DOHH2 (cell line): Measurements from ENCODE around the gene RORC.

Experiments
- H3F3A ChIP-seq: fragments of 200-600 bp; sonication (generic), shearing (Covaris generic); 2 replicates; pipeline ENCODE4 v1.6.0; 2016; ENCODE audit warnings: antibody characterized with exemption, mild to moderate bottlenecking; ENCODE audit not compliant: control insufficient read depth, insufficient read depth
- H3K27ac ChIP-seq: fragments of 200-600 bp; sonication (generic); 2 replicates; pipeline ENCODE4 v1.5.1; 2014; ENCODE audit warnings: low read depth, mild to moderate bottlenecking, low read length, moderate library complexity
- H3K27me3 ChIP-seq: fragments of 200-600 bp; sonication (generic); 2 replicates; pipeline ENCODE4 v1.6.1; 2014; ENCODE audit warnings: mild to moderate bottlenecking, low read length, mixed read lengths; ENCODE audit not compliant: control insufficient read depth
- H3K36me3 ChIP-seq: fragments of 200-600 bp; sonication (generic); 2 replicates; pipeline ENCODE4 v1.6.1; 2014; ENCODE audit warnings: mild to moderate bottlenecking, low read length, moderate library complexity, mixed read lengths; ENCODE audit not compliant: control insufficient read depth
- H3K4me1 ChIP-seq: fragments of 200-600 bp; sonication (generic); 2 replicates; pipeline ENCODE4 v1.6.1; 2014; ENCODE audit warnings: mild to moderate bottlenecking, low read length, mixed read lengths; ENCODE audit not compliant: control insufficient read depth
- H3K4me2 ChIP-seq: fragments of 200-600 bp; sonication (generic); 2 replicates; pipeline ENCODE4 v1.6.0; 2014; ENCODE audit warnings: mild to moderate bottlenecking, low read length, moderate library complexity
- H3K4me3 ChIP-seq: fragments of 200-600 bp; sonication (generic); 2 replicates; pipeline ENCODE4 v1.5.1; 2014; ENCODE audit warnings: mild to moderate bottlenecking, low read length, mixed read lengths
- H3K79me2 ChIP-seq: fragments of 200-600 bp; sonication (generic); 2 replicates; pipeline ENCODE4 v1.6.1; 2014; ENCODE audit warnings: mild to moderate bottlenecking, low read length, mixed read lengths; ENCODE audit not compliant: control insufficient read depth
- H3K9me2 ChIP-seq: fragments of 200-600 bp; sonication (generic); replicated peaks from 2 replicates; pipeline ENCODE4 v1.6.1; 2014; ENCODE audit warnings: mild to moderate bottlenecking, low read length, mixed read lengths; ENCODE audit not compliant: control insufficient read depth
- H3K9me3 ChIP-seq: fragments of 200-600 bp; sonication (generic); 2 replicates; pipeline ENCODE4 v1.6.1; 2014; ENCODE audit warnings: antibody characterized with exemption, low read length, mixed read lengths; ENCODE audit not compliant: control insufficient read depth, insufficient read depth
- H4K20me1 ChIP-seq: fragments of 200-600 bp; sonication (generic); 2 replicates; pipeline ENCODE4 v1.6.0; 2014; ENCODE audit warnings: low read depth, mild to moderate bottlenecking, antibody characterized with exemption, low read length, moderate library complexity; ENCODE audit not compliant: control insufficient read depth, insufficient read depth
- EZH2phosphoT487 ChIP-seq: fragments of 200-600 bp; sonication (generic); IDR thresholded peaks from 2 replicates; pipeline ENCODE4 v1.6.1; 2017; ENCODE audit warnings: borderline replicate concordance, mild to moderate bottlenecking, antibody characterized with exemption, low read length, moderate library complexity, mixed read lengths
- TF ChIP-seq, protein P1 (sequence below): fragments of 200-600 bp; sonication (generic); IDR thresholded peaks from one replicate; pipeline ENCODE4 v1.5.1; 2014; ENCODE audit warnings: antibody characterized with exemption, mild to moderate bottlenecking, low read depth, low read length; ENCODE audit not compliant: poor library complexity, severe bottlenecking

RORC gene

DNA sequence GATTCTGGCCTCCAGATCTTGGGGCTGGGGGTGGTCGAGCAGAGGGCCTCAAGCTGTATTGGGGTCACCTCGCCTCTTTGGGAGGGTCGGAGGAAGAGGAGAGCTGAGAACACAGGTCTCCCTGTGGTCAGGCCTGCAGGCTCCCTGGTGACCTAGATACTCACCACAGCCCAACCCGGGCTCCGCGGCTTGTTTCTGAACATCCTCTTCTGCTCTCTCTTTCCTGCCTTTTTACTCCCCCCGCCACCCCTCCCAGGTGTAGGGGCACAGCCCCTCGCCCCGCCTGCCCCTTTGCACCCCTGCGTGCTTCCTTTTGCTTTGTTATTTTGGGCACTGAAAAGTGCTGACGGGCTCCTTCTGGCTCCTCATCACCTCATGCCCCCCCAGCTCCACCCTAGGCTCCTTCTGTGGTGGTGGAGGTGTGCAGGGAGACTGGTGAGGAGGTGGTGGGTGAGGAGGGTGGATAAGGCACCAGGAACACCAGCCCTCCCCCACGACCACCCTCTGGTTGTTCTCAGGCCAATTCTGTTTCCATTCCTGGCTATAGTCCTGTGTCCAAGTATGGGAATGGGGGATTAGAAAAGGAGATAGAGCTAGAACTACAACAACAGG, 15.8 kb downstream of the RORC start:
- Histone ChIP-seq H3K4me1 (peaks cover 3% of the 10 kb centered on the region; the same call in 1 of the 2 replicates), H3K79me2 (no peaks in the 10 kb centered on the region), H3K27ac (no peak overlapping the region), H3F3A (no peaks in the 10 kb centered on the region), H4K20me1 (no peaks in the 10 kb centered on the region), H3K9me3 (no peaks in the 10 kb centered on the region), H3K27me3 (peaks cover 16% of the 10 kb centered on the region), H3K4me3 (no peak overlapping the region), H3K36me3 (no peaks in the 10 kb centered on the region), H3K9me2 (no peaks in the 10 kb centered on the region), H3K4me2 (no peak overlapping the region)
- TF ChIP-seq EZH2phosphoT487: no peak
- TF ChIP-seq, protein P1, sequence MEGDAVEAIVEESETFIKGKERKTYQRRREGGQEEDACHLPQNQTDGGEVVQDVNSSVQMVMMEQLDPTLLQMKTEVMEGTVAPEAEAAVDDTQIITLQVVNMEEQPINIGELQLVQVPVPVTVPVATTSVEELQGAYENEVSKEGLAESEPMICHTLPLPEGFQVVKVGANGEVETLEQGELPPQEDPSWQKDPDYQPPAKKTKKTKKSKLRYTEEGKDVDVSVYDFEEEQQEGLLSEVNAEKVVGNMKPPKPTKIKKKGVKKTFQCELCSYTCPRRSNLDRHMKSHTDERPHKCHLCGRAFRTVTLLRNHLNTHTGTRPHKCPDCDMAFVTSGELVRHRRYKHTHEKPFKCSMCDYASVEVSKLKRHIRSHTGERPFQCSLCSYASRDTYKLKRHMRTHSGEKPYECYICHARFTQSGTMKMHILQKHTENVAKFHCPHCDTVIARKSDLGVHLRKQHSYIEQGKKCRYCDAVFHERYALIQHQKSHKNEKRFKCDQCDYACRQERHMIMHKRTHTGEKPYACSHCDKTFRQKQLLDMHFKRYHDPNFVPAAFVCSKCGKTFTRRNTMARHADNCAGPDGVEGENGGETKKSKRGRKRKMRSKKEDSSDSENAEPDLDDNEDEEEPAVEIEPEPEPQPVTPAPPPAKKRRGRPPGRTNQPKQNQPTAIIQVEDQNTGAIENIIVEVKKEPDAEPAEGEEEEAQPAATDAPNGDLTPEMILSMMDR: no peak

DNA sequence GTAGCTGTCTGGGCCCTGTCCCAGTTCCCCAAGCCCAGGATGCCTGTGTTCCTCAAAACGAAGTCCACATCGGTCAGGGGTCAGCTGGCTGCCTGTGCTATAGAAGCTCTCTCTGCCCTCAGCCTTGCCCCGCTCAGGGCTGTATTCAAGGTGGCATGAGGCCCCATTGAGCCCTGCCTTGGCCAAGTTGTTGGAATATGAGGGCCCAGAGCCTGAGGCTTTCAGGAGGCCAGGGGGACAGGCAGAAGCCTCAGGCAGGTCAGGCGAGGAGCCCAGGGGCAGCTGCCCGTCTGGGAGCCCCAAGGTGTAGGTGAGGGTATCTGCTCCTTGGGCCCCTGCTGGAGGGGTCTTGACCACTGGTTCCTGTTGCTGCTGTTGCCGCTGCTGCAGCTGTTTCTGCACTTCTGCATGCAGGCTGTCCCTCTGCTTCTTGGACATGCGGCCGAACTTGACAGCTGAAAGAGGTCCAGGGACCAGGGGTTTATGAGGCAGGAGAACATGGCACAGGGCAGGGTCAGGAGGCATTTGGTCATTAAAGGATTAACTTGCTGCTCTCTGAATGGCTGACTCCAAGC, 16.5 kb downstream of the RORC start:
- Histone ChIP-seq H3K27ac (no peak overlapping the region), H3F3A (no peaks in the 10 kb centered on the region)

DNA sequence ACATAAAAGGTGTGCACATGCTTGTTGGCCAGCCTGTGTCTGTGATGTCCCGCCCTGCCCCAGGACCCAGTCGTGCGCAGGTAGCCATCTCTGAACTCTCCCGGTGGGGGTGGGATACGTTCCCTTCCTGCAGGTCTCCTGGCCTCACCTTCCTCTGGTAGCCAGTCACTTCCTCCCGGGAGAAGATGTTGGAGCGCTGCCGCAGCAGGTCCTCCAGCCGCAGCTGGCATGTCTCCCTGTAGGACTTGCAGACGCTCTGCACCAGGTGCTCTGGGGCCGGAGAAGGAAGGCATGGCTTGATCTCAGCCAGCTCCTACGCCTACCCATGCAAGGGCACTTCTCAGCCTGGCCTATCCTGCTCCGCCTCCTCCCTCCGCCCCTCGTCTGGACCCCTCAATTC, 17.2 kb downstream of the RORC start:
- H4K20me1 ChIP-seq: no peaks in the 10 kb centered on the region
- H3K4me1 ChIP-seq: peaks cover 3% of the 10 kb centered on the region; the same call in 1 of the 2 replicates
- no peak for TF ChIP-seq EZH2phosphoT487
- TF ChIP-seq, protein P1: no peak
- no peaks in the 10 kb centered on the region for H3F3A ChIP-seq
- H3K36me3 ChIP-seq: no peaks in the 10 kb centered on the region
- no peaks in the 10 kb centered on the region for H3K79me2 ChIP-seq
- H3K9me2 ChIP-seq: no peaks in the 10 kb centered on the region
- H3K27me3 ChIP-seq: peaks cover 16% of the 10 kb centered on the region
- H3K4me3 ChIP-seq: no peak overlapping the region
- H3K4me2 ChIP-seq: no peak overlapping the region
- H3K27ac ChIP-seq: no peak overlapping the region
- no peaks in the 10 kb centered on the region for H3K9me3 ChIP-seq

More for the DNA sequence above, 16.5 kb downstream of the RORC start:
- Histone ChIP-seq H3K79me2 (no peaks in the 10 kb centered on the region), H4K20me1 (no peaks in the 10 kb centered on the region), H3K4me1 (peaks cover 3% of the 10 kb centered on the region; the same call in 1 of the 2 replicates), H3K4me2 (no peak overlapping the region), H3K36me3 (no peaks in the 10 kb centered on the region), H3K9me2 (no peaks in the 10 kb centered on the region), H3K4me3 (no peak overlapping the region), H3K9me3 (no peaks in the 10 kb centered on the region), H3K27me3 (peaks cover 16% of the 10 kb centered on the region)
- TF ChIP-seq, protein P1: no peak
- no peak for TF ChIP-seq EZH2phosphoT487
